Measurements from ENCODE around the gene MAGI3.
"Not testable (repeated sequence)": the region's sequence is repeated elsewhere in the genome, so short reads cannot be mapped to it uniquely, and the experiment has no call there.

The MAGI3 gene

GRCh38 chr1:113714606-113715269, 324.4 kb downstream of the MAGI3 start:
- no peak for DNase-seq

- DNase-seq, result not testable (repeated sequence)
Measured at GRCh38 chr1:113717506-113717905, 327.2 kb downstream of the MAGI3 start.

GRCh38 chr1:113718621-113719020, 328.3 kb downstream of the MAGI3 start:
- not testable (repeated sequence) for DNase-seq

- no peak for DNase-seq
Measured at GRCh38 chr1:113721010-113721409, 330.7 kb downstream of the MAGI3 start.

- no peak for DNase-seq
Measured at GRCh38 chr1:113732802-113733201, 342.5 kb downstream of the MAGI3 start.

- no peak for DNase-seq
Measured at GRCh38 chr1:113734357-113735055, 344.2 kb downstream of the MAGI3 start.

All from stimulated activated CD4-positive, alpha-beta T cell treated with anti-CD3 and anti-CD28 coated beads, Interleukin-2, amount 100 ng/mL, for 48 hours (primary cell).